Motor neuron (in vitro differentiated cells): Measurements from ENCODE around the gene BMP7. TPM values are rescaled to one million over a fixed set of nuclear protein-coding genes. Genes with fewer than 3 reads are reported as not detected.
A peak's percentile ranks its signal among the peaks of the same experiment; 100 is the strongest.

Experiments used
- ATAC-seq, 8 experiments: fragments of 200-7000 bp; cut with Tn5 transposase; replicated peaks in 6 of 8; 2 replicates each; pipeline ENCODE4 v1.8.0; 2021; ENCODE audit warnings: mild to moderate bottlenecking in 8 of 8, moderate library complexity in 8 of 8
- H3K27ac ChIP-seq, 2 donors: fragments of 250-450 bp; sonication (Bioruptor Pico); 2 replicates each; pipeline ENCODE4 v1.9.0; 2021; ENCODE audit warnings: antibody characterized with exemption in 2 of 2, mild to moderate bottlenecking in 2 of 2, moderate library complexity in 1 of 2
- H3K4me1 ChIP-seq, 2 donors: fragments of 250-450 bp; sonication (Bioruptor Pico); replicated peaks in 1 of 2; 2 replicates each; pipeline ENCODE4 v1.6.1; 2021; ENCODE audit warnings: antibody characterized with exemption in 2 of 2, mild to moderate bottlenecking in 2 of 2, moderate library complexity in 1 of 2
- H3K4me3 ChIP-seq, 5 donors: fragments of 250-450 bp; sonication (Bioruptor Pico); 2 replicates each; pipeline ENCODE4 v1.9.0; 2021; ENCODE audit warnings: antibody characterized with exemption in 5 of 5, mild to moderate bottlenecking in 5 of 5, moderate library complexity in 4 of 5
- WGBS, 10 experiments: fragments of 450-650 bp; shearing (Covaris generic); methylation state at CpG; one replicate each; pipeline ENCODE4 v1.0.0; 2022; 5-methylcytosine and 5-hydroxymethylcytosine counted together
- in situ Hi-C, 9 experiments: fragments of 400-800 bp; cut with MboI; loops; one replicate each; pipeline ENCODE4 v1.15.0; 2021; ENCODE audit warnings: low sequenced_read_pairs in 9 of 9, low pct_unique_long_range_greater_than_20kb in 2 of 9; ENCODE audit not compliant: unreplicated experiment in 9 of 9
- total RNA-seq, 8 experiments: library from RNA; unstranded; fragments of 300-600 nt; gene quantifications; 2 replicates each; pipeline versions ENCODE4 v1.2.3 to v1.2.4, GENCODE V29; 2022

The BMP7 gene
- total RNA-seq, 8 experiments from 2014 or later: 0.15 to 39.6 (median 22.1) TPM; not detected in 1

- Histone ChIP-seq H3K4me1 (no peaks in the 10 kb centered on the region), H3K4me3 (no peak overlapping the region), H3K27ac (no peak overlapping the region)
- ATAC-seq: no peak
- 38 to 98% (median 76%) methylated on average over 1 to 11 of the region's 18 CpGs; no CpG with 5 or more reads in 1 of the 10 experiments for WGBS, 10 experiments
- in situ Hi-C loops: no loop called here
Measured at GRCh38 chr20:57156011-57156729, 110.3 kb downstream of the BMP7 start.

GRCh38 chr20:57155415-57155814, 111.0 kb downstream of the BMP7 start:
- Histone ChIP-seq H3K4me3 (no peak overlapping the region), H3K27ac (no peak overlapping the region), H3K4me1 (no peaks in the 10 kb centered on the region)
- ATAC-seq: no peak
- in situ Hi-C loops: no loop called here
- WGBS, 10 experiments: 53 to 90% (median 77%) methylated on average over 2 to 5 of the region's 8 CpGs; no CpG with 5 or more reads in 5 of the 10 experiments

GRCh38 chr20:57153238-57153905, 113.1 kb downstream of the BMP7 start:
- ATAC-seq: no peak
- Histone ChIP-seq H3K4me1 (peaks cover 3 to 4% of the 10 kb centered on the region in 2 donors), H3K27ac (no peak overlapping the region), H3K4me3 (no peak overlapping the region)
- 13 to 82% (median 70%) methylated on average over 2 to 16 of the region's 18 CpGs for WGBS, 10 experiments
- in situ Hi-C loops: no loop called here

GRCh38 chr20:57152557-57152956, 113.9 kb downstream of the BMP7 start:
- WGBS, 10 experiments: 0 to 97% (median 55%) methylated on average over 2 of the region's 2 CpGs; no CpG with 5 or more reads in 2 of the 10 experiments
- in situ Hi-C loops: no loop called here
- Histone ChIP-seq H3K27ac (no peak overlapping the region), H3K4me1 (peaks cover 4 to 10% of the 10 kb centered on the region in 2 donors), H3K4me3 (no peak overlapping the region)
- ATAC-seq: no peak

GRCh38 chr20:57150559-57150958, 115.9 kb downstream of the BMP7 start:
- Histone ChIP-seq H3K4me3 (no peak overlapping the region), H3K27ac (no peak overlapping the region), H3K4me1 (peaks cover 4 to 10% of the 10 kb centered on the region in 2 donors)
- in situ Hi-C loops: no loop called here
- 0 to 58% (median 50%) methylated on average over 1 of the region's 1 CpG; no CpG with 5 or more reads in 7 of the 10 experiments for WGBS, 10 experiments
- ATAC-seq: no peak

- WGBS, 10 experiments: 14 to 73% (median 46%) methylated on average over 1 to 9 of the region's 13 CpGs; no CpG with 5 or more reads in 4 of the 10 experiments
- H3K27ac ChIP-seq: peak overlapping the region; percentile 17 to 37
- peaks cover 4 to 10% of the 10 kb centered on the region in 2 donors for H3K4me1 ChIP-seq
- H3K4me3 ChIP-seq: no peak overlapping the region
- in situ Hi-C loops: no loop called here
- peak in 5 of 8 experiments; percentile 75 to 96 (median 93) for ATAC-seq
Measured at GRCh38 chr20:57148263-57148662, 118.2 kb downstream of the BMP7 start.

- H3K4me1 ChIP-seq: peaks cover 4 to 10% of the 10 kb centered on the region in 2 donors
- in situ Hi-C loops: no loop called here
Measured at GRCh38 chr20:57147185-57147584, 119.3 kb downstream of the BMP7 start.

GRCh38 chr20:57146155-57146554, 120.3 kb downstream of the BMP7 start:
- in situ Hi-C loops: no loop called here
- H3K27ac ChIP-seq: no peak overlapping the region
- ATAC-seq: no peak
- no peak overlapping the region for H3K4me3 ChIP-seq
- H3K4me1 ChIP-seq: peaks cover 4 to 10% of the 10 kb centered on the region in 2 donors
- WGBS, 10 experiments: 69 to 100% (median 94%) methylated on average over 1 to 2 of the region's 2 CpGs

More at GRCh38 chr20:57147185-57147584, 119.3 kb downstream of the BMP7 start:
- H3K4me3 ChIP-seq: no peak overlapping the region
- no peak overlapping the region for H3K27ac ChIP-seq
- no peak for ATAC-seq
- 14 to 100% (median 78%) methylated on average over 1 to 5 of the region's 5 CpGs; no CpG with 5 or more reads in 3 of the 10 experiments for WGBS, 10 experiments

GRCh38 chr20:57145089-57145631, 121.3 kb downstream of the BMP7 start:
- 20 to 100% (median 80%) methylated on average over 1 to 3 of the region's 8 CpGs; no CpG with 5 or more reads in 6 of the 10 experiments for WGBS, 10 experiments
- Histone ChIP-seq H3K4me1 (peaks cover 4 to 10% of the 10 kb centered on the region in 2 donors), H3K4me3 (no peak overlapping the region), H3K27ac (no peak overlapping the region)
- in situ Hi-C loops: no loop called here
- ATAC-seq: no peak

- 8 to 87% (median 62%) methylated on average over 1 to 6 of the region's 9 CpGs; no CpG with 5 or more reads in 2 of the 10 experiments for WGBS, 10 experiments
Measured at GRCh38 chr20:57143173-57143572, 123.3 kb downstream of the BMP7 start.

GRCh38 chr20:57142667-57143066, 123.8 kb downstream of the BMP7 start:
- Histone ChIP-seq H3K4me3 (no peak overlapping the region), H3K27ac (no peak overlapping the region), H3K4me1 (peaks cover 0 to under 1% of the 10 kb centered on the region in 2 donors)
- WGBS, 10 experiments: 0 to 90% (median 25%) methylated on average over 1 to 7 of the region's 12 CpGs; no CpG with 5 or more reads in 5 of the 10 experiments
- in situ Hi-C loops: no loop called here
- no peak for ATAC-seq

More at GRCh38 chr20:57143173-57143572, 123.3 kb downstream of the BMP7 start:
- Histone ChIP-seq H3K27ac (no peak overlapping the region), H3K4me3 (no peak overlapping the region), H3K4me1 (peaks cover 0 to 5% of the 10 kb centered on the region in 2 donors)
- in situ Hi-C loops: no loop called here
- ATAC-seq: no peak

GRCh38 chr20:57141492-57141891, 124.9 kb downstream of the BMP7 start:
- no peak for ATAC-seq

GRCh38 chr20:57140416-57140965, 126.0 kb downstream of the BMP7 start:
- no peak for ATAC-seq
- Histone ChIP-seq H3K27ac (no peak overlapping the region), H3K4me1 (no peaks in the 10 kb centered on the region), H3K4me3 (no peak overlapping the region)
- in situ Hi-C loops: no loop called here
- WGBS, 10 experiments: 35 to 100% (median 64%) methylated on average over 1 to 5 of the region's 7 CpGs; no CpG with 5 or more reads in 3 of the 10 experiments

More at GRCh38 chr20:57141492-57141891, 124.9 kb downstream of the BMP7 start:
- WGBS, 10 experiments: 0 to 100% (median 91%) methylated on average over 1 of the region's 1 CpG; no CpG with 5 or more reads in 1 of the 10 experiments
- in situ Hi-C loops: no loop called here
- Histone ChIP-seq H3K4me3 (no peak overlapping the region), H3K4me1 (no peaks in the 10 kb centered on the region), H3K27ac (no peak overlapping the region)
